HG02973 (cell line): Measurements from ENCODE around the gene CCDC121.
A peak's percentile ranks its signal among the peaks of the same experiment; 100 is the strongest.

ENCODE experiments used
- ATAC-seq: cut with Tn5 transposase; IDR thresholded peaks from one replicate; pipeline ENCODE4 v1.9.1; 2021; ENCODE audit warnings: moderate library complexity; ENCODE audit not compliant: unreplicated experiment

The CCDC121 gene

GRCh38 chr2:27582695-27583389, 46.0 kb downstream of the CCDC121 start, which contains the start of gene ZNF512:
Gene ZNF512, plus strand, starts transcription at chr2:27583042. Its CDS starts 71 bp downstream, at chr2:27583113.
- peak; percentile 90 for ATAC-seq

GRCh38 chr2:27582129-27582694, 46.6 kb downstream of the CCDC121 start:
- ATAC-seq, result no peak

DNA sequence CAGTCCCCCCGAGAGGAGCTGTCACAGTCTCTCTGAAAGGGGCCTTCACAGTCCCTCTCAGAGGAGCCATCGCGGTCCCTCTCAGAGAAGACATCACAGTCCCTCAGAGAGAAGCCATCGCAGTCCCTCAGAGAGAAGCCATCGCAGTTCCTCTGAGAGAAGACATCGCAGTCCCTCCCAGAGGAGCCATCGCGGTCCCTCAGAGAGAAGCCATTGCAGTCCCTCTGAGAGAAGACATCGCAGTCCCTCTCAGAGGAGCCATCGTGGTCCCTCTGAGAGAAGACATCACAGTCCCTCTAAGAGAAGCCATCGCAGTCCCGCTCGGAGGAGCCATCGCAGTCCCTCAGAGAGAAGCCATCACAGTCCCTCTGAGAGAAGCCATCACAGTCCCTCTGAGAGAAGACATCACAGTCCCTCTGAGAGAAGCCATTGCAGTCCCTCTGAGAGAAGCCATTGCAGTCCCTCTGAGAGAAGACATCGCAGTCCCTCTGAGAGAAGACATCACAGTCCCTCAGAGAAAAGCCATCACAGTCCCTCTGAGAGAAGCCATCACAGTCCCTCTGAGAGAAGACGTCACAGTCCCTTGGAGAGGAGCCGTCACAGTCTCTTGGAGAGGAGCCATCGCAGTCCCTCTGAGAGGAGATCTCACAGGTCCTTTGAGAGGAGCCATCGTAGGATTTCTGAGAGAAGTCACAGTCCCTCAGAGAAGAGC, 47.2 kb downstream of the CCDC121 start:
- ATAC-seq, result no peak
